Fibroblast of upper back skin (primary cell): Measurements from ENCODE around the gene BMP7.
"Not testable (repeated sequence)": the region's sequence is repeated elsewhere in the genome, so short reads cannot be mapped to it uniquely, and the experiment has no call there.

ENCODE experiments used
- DNase-seq: peaks from one replicate; pipeline ENCODE4 v3.0.0-alpha.2; 2013

Gene BMP7

GRCh38 chr20:57287007-57287880 lies 20.8 kb upstream of the BMP7 start:
- no peak for DNase-seq

GRCh38 chr20:57283860-57284259 lies 17.4 kb upstream of the BMP7 start:
- no peak for DNase-seq

- DNase-seq = no peak
These were observed 16.4 kb upstream of the BMP7 start for GRCh38 chr20:57282670-57283361.

DNA sequence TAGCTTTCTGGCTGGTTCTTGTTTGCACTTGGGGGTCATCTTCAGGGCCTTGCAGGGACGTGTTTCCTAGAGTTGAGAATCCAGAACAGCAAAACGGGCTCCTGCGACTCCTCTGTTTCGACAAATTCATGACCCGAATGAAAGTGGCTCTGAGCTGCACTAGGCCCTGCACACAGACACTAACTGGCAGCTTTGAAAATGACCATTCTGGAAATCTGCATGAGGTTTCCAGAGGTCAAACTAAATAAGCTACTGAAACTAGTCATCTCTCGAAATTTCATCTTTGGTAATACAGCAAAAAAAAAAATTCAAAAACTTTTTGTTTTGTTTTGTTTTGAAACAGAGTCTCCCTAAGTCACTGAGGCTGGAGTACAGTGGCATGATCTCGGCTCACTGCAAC lies 15.5 kb upstream of the BMP7 start:
- no peak for DNase-seq

- DNase-seq = no peak
These were observed 13.8 kb upstream of the BMP7 start for GRCh38 chr20:57280221-57280620.

DNA sequence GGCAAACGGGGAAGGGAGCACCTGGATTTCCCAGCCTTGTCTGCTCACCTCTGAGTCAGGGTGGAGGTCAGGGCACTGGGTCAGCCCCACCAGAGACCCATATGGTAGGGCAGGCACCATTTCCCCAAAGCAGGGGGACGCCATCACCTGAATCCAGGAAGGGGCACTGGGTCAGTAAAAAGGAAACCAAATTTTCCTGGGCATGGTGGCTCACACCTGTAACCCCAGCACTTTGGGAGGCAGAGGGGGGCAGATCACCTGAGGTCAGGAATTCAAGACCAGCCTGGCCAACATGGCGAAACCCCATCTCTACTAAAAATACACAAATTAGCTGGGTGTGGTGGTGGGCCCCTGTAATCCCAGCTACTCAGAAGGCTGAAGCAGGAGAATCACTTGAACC lies 13.1 kb upstream of the BMP7 start:
- not testable (repeated sequence) for DNase-seq

- DNase-seq = no peak
These were observed 12.0 kb upstream of the BMP7 start for GRCh38 chr20:57278457-57278856.

DNA sequence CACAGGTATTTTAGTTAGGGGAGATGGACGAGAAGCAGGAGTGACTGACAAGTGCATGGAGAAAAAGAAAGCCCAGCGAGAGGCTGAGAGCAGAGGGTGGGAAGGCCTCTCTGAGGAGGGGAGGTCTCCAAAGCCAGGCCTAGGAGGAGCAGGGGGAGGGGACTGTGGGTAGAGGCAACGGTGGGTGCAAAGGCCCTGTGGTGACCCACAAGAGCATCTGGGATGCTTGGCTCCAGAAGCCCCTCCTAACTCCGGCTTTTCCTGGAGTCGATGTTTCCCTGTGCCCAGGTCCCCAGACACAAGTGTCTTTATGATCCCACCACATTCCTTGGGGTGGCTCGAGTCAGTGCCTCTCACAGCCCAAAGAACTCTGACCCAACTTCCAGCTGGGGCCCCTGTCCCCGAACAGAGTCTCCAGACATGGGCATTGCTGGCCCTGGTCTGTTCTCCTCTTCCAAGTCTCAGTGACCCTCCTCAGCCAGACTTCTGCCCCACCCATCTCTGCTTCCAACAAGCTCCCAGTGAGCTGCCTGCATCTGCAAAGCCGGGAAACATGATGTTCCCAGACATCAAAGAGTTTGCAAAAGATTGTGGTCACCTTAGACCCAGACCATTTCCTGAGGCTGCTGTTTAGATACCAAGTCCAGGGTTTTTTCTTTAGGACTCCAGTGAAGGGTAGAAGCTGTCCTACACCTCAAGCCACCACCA lies 11.1 kb upstream of the BMP7 start:
- DNase-seq = no peak

- no peak for DNase-seq
These were observed 9.8 kb upstream of the BMP7 start for GRCh38 chr20:57276221-57276620.

- no peak for DNase-seq
These were observed 9.4 kb upstream of the BMP7 start for GRCh38 chr20:57275813-57276212.

- DNase-seq = no peak
These were observed 8.9 kb upstream of the BMP7 start for GRCh38 chr20:57275334-57275733.

GRCh38 chr20:57274846-57275245 lies 8.4 kb upstream of the BMP7 start:
- DNase-seq = no peak

GRCh38 chr20:57274299-57274698 lies 7.9 kb upstream of the BMP7 start:
- no peak for DNase-seq

- DNase-seq = no peak
These were observed 6.6 kb upstream of the BMP7 start for GRCh38 chr20:57272883-57273535.

- DNase-seq = no peak
These were observed 4.0 kb upstream of the BMP7 start for GRCh38 chr20:57270204-57270984.

DNA sequence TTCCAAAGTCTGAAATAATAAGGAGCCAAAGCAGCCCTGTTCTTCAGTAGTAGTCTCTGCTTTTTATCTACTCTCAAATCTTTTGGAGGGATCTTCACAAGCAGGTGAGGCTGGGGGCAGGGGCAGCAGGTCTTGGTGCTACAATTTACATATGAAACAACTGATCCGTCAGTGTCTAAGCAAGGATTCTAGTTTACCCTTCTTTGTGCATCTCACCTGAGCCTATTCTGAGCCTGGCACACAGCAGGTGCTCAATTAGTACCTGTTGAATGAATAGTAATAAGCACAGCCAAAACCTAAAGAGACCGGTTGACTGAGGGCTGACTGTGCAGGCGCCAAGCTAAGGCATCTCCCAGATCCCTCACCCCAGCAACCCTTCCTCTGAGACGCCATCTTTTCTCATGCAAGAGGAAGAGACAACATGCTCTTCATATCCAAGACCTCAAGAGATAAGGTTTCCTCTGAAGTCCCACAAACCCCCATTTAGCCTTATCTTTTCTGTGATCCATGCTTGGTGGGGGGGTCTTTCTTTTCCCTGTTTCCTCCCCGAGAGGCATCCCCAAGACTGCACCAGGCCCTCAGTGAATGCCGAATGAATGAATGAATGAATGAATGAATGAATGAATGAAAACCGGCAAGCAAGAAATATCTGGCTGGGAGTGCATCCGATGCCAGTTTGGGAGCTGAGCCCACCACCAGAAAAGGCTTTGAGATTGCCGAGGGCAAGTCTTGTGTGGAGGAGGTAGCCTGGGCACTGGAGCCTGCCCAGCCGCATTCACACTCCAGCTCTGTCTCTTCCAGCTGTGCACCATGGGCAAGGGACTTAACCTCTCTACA lies 2.9 kb upstream of the BMP7 start:
- no peak for DNase-seq

DNA sequence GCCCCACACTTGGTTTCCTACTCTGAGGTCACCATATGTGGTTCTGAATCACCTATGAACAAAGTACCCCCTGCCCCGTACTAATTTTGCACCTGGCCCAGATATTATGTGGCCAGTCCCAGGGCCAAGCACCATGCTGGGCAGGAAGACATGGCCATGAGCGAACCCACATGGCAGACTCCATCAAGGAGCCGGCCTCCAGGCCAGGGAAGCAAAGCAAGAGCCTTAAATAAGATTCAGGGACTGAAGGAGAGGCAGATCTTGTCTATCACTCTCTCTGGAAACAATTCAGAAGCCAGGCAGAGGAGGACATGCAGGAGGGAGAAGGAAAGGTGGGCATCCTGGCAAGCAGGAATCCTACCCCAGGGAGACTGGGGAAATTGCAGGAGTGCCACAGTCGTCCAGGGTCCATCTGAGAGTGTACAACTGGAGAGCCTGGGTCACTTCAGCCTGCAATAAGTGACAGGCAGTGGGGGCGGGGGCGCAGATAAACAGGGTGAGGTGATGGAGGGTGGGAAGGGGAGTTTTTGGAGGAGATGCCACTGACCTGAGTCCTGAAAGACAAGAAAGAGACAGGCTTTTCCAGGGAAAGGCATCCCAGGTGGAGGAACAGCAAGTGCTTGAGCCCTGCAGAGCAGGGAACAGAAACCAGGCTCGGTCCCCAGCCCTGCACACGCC lies 2.1 kb upstream of the BMP7 start:
- DNase-seq = no peak

DNA sequence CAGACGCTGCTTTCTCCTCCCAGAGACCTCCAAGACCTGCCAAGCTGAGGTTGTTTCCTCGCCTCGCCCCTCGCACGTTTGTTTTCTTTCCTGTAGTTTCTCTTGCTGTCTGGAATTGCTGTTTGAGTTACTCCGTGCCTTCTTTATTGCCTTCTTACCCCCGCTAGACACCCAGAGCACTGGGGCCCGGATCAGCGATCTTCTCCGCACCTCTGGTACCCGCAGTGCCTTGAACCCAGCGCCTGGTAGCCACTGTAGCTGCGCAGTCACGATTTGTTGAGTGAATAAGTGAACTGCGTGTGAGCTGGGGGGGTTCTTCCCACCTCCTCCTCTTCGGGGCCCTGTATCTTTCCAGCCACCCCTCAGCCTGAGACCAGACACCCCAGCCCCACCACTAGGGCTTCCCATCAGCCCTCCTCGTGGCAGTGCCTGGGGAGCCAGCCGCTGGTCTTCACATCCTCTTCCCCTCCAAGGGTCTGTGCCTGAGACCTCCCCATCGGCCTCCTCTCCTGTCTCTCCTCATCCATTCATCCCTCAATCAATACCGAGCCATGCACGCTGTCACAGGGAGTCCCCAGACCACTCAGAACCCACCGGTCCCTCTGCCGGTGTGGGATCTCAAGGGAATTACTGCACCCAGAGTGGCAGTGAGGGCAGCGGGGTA lies 849 bp upstream of the BMP7 start:
- no peak for DNase-seq

- DNase-seq = no peak
These were observed 497 bp downstream of the BMP7 start for GRCh38 chr20:57265997-57266290.

DNA sequence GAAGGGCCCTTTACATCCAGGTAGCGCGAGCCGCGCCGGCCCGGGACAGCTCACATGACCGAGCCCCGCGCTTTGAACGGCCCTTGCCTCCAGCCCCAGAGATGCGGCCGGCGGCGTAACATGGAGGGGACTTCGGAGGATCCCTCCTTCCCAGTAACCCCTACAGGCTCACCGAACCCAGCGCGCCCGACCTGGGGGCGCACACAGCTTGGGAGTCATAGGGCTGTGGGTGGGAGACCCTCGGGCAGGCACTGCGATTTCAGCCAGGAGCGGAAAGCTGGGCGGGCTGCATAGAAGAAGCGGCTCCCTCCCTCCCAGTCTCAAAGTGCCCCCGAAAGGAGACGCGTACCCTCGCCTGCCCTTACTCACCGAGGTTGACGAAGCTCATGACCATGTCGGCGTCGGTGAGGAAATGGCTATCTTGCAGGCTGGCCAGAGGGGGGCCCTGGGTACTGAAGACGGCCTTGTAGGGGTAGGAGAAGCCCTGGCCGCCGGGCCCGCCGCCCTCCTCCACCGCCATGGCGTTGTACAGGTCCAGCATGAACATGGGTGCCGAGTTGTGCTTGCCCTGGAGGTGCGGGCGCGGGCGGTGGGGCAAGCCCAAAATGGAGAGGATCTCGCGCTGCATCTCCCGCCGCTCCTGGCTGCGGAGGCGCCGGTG lies 975 bp downstream of the BMP7 start:
- no peak for DNase-seq
